NCI-H82 treated with DMSO at 0.1 percent for 48 hours (cell line): ENCODE results near the gene PITPNM1.

Experiments used
- DNase-seq: peaks from one replicate; lab custom pipeline; 2025; ENCODE audit not compliant: unreplicated experiment; lab: John Stamatoyannopoulos, UW

Gene PITPNM1

DNA sequence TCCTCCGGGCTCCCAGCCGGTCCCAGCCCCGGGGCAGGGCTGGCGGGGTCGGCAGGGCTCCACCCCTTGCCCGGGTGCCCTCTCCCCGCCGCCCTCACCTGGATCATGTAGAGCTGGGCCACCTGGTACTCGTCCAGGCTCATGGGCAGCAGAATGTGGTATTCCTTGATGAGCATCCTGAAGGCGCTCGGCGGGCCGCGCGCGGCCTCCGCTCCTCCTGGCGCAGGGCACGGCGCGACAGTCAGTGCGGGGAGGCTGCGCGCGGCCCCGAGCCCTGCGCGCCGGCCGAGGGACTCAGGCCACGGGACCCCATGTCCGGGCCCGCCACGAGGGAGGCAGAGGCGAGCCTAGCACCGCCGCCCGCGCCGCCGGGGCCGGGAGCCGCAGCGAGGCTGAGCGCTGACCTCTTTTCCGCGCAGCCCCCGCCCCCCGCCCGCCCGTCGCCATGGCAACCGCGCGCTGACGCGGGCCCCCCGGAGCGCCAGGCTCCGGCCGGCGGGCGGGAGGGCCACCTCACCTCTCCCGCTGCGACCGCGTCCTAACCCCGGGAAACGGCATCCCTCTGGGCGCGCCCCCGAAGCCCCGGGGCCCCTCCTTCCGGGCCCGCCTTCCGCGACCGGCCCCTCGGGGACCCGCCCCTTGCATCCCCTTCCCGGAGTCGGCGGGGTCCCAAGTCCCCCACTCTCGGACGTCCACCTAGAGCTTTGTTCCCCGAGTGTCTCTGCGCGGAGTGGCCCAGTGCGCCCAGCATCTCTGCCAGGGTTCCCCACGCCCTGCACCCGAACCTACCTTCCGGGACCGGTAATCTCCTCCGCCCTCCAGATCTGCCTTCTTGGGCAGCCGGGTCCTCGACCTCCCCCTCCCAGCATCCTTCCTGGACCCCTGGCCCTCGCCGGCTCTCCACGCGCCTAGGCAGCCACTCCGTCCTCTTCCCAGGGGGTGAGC lies 886 bp downstream of the PITPNM1 start:
- no peak for DNase-seq

DNA sequence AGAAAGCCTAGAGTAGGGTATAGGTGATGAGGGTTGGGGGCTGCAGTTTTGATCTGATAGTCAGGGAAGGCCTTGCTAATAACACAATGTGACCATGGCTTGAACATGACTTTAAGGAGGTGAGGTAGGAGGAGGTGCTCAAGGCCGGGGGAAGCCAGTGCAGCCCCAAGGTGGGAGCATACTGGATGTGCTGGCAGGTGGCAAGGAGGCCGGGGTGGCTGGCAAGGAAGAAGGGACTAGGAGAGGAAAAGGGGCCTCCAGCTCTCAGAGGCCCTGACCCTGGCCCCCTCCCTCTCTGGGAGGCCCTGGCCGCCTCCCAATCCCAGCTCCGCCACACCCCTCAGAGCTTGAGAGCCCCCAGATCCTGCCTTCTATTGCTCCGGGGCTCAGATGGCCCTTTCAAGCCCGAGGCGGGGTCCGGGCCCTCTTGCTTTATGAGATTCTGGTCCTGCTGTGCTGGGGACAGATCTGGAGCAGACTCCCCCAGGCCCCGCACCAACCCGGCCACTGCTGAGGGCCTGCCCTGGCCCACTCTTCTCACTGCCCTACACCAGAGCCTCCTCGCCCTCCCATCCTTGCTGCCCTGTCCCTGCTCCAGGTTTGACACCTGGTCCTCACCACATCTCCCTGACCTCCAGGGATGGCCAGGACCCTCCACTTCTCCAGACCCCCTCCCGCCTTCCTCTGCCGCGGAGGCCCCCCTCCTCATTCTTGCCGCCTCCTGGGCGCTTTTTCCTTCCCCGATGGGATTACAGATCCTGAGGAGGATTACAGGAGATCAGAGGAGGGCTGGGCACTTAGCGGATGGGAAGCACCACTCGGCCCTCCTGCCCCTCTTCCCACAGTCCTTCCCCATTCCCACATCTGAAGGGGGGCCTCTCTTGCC lies 1.8 kb downstream of the PITPNM1 start:
- DNase-seq: peak; percentile 58

DNA sequence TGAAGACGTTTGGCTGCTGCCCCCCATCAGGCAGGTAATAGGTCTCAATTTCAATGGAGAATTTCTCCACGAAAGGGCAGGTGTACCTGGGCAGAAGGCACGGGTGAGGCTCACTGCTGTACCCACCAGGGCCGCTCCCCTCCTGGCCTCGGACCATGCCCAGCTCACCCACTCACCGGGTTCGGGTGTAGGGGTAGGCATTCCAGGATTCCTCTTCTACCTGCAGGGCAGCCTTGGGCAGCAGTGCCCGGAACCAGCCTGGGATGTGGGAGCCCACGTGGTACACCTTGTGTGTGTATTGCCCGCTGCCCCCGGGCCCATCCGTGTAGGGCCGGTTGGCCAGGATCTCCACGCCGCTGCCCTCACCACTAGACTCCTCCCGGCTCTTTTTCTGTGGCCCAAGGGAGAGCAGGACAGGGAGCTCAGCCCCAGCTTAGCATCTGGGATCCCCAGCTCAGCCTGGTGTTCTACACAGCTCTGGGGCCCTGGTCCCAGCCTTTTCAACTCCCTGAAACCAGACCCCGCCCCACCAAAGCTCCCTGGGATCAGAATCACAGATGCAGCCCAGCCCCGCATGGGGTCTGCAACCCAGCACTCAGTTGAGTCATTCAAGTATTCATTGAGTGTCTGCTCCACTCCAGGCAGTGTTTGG lies 2.7 kb downstream of the PITPNM1 start:
- DNase-seq: no peak

DNA sequence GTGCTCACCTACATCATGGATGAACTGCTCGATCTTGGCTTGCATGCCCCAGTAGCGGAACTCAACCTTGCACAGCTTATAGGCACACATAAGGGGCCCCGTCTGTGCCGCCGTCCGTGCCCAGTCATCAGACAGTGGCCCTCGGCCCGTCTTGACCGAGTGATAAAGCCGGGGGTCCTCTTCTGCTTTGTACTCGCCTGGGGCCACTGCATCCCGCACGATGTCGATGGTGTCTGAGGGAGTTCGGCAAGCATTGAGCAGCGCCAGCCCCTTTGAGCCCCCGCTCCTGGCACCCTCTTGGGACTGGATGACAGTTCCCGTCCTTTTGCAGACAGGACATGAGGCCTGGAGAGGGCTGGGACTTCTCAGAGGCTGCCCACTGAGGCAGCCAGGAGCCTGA lies 3.3 kb downstream of the PITPNM1 start:
- no peak for DNase-seq

DNA sequence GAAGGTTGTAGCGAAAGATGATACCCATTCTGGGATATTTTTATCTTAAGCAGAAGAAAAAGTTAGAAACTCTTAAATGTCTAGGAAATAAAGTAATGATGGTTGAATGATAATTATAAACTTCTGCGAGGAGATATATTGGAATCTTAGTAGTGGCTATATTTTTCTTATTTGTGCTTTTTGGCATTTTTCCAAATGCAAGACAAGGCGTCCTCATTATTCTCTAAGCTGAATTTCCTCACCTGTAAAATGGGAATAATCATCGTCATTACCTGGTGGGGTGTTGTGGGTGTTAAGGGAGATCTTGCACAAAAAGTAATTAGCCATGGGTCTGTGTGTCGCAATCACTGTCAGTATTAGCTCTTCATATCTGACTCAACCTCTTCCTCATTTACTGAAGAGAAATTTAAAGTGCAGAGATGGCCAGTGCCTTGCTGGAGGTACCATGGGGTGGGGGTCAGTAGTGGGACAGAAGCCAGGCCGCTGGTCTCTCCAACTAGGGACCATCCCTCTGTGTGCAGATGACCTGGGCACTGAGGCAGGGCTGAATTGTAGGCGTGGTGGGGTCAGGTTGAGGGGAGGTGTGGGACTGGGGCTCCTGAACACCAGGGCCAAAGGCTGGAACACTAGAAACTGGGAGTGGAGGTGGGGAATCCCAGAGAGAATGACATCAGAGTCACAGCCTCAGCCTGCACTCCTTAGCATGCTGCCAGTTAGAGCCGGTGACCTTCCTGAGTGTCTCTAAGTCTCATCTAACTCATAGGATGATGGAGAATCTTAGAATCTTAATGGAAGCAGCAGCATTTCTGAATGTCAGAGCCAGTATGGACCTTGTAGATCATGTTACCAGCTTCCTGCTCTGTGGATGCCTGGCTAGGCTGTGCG lies 4.1 kb downstream of the PITPNM1 start:
- DNase-seq: no peak

DNA sequence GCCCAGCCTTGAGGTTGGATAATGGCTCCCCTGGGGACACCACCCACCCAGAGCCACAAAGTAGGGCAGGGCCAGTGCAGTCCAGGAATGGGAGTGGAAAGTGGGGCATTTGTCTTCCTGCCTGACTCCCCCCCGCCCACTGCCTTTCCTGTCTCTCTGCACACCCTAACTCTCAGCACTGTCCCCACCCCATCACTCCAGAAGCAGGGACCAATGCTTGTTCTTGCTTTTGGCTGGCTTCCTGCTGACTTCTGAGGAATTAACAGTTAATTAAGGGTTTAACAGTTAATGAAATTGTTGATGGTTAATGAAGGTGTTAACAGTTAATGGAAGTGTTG lies 4.7 kb downstream of the PITPNM1 start:
- no peak for DNase-seq

DNA sequence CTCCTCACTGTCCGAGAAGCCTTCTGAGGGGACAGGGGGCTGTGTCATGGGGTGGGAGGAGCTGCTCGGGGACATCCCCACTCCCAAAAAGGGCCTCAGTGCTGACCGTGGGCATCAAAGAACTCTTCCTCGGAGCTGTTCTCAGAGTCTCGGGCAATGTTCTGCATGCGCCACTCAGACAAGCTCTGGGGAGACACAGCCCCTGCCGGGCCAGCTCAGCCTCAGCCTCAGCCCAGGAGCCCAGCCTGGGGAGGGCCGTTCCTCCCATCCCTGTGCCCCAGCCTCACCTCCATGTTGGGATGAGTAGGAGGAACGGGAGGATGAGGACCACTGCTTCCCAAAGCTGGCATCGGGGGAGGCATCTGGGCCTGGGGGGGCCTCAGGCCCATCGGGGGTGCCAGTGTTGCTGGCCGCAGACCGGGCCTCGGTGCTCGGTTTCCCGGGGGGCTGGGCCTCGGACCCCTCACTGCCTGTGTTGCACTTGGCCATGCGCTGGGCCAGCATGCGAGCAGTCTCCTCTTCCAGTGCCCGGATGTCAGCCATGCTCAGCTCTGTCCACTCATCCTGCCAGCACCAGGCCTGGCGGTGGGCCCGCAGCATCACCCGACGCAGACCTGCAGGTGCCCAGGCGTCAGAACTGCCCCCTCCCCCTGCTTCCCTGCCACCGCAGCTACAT lies 5.2 kb downstream of the PITPNM1 start:
- no peak for DNase-seq

DNA sequence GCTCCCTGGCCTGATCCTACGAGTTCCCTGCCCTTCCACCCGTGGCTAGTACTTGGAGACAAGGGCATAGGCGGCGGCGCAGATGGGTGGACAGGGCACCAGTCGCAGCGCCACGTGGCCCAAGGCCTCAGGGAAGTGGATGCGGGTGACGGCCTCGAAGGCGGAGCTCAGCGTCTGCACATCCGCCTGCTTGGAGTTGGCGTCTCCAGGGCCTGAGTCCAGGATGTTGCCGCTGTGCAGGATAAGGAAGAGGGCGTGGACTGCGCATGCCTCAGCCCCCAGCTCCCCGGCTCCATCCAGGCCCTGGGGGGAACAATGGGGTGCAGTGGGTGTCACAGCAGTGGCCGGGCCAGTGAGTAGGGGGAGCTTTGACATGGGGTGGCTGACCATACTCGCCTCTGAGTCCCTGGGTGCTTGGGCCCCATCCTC lies 6.6 kb downstream of the PITPNM1 start:
- DNase-seq: no peak

DNA sequence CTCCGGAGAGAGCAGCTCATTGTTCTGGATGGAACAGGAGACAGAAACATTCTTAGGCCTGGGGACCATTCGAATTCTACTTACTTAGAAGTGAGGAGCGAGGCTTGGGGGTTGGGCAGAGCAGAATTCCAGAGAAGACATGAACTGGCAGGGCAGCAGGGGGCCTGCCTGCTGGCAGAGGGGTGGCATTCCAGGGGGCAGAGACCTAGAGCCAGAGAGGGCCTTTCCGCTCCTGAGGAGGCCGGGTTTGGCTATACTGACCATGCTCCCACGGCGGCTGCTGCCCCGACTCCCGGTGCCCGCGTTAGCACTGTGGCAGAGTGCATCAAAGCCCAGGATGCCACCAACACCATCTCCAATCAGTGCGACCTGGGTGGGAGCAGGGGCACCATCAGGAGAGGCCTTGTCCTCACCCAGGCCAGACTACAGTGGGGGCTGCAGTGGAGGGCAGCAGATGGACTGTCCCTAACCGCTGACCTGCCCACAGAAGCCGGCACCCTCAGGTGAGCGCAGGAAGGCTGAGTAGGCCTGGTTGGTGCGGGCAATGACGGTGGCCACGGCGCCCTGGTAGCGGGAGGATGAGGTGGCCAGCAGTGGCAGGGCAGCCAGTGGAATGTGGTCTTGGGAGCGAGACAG lies 7.4 kb downstream of the PITPNM1 start:
- DNase-seq: no peak

DNA sequence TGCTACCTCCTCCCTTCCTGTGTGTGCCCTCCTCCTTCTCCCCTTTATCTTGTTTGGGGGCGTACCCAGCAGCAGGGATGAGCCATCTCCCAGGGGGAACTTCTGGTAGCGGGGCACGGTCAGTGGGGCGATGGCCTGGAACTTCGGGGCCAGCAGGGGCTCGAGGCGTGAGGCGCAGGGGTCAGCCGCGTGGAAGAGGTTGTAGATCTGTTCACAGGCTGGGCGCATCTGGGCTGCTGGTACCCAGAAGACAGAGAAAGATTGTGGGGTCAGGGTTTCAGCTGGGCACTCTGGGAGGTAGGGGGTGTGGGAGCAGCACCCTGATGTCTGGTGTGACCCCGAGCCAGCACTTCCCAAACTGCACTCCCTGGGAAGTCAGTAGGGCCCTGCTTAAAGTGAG lies 9.1 kb downstream of the PITPNM1 start:
- DNase-seq: no peak

DNA sequence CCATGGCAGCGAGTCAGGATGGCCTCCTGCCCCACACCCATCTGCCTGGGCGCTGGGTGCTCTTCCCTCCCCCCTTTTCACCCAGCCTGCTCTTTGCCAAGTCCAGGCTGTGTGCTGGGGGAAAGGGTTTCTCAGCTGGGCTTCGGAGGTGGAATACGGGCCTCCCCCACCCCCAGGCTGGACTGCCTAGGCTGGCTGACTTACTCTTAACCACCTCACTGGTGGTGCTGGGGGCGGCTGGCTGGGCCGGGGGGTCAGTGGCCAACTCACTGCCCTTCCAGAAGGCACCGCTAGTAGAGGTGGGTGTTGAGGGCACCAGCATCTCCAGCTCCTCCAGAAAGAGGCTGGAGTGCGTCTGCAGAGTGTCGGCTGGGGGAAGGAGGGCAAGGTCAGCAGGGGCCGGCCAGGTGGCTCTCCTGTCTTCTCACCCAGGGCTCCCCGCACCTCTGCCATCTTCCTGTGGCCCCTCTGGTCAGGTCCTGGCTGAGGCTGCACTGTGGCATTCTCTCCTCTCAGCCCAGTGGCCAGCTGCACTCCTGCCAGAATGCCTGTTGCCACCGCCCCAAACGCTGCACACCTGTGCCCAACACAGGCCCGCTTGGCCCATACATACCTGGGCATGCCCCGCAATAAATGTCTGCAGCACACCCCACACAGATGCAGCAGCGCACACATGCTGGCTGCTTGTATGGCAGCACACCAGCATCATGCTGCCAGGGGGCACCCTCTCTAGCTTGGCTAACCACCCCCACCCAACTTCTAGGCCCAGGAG lies 9.7 kb downstream of the PITPNM1 start:
- no peak for DNase-seq

DNA sequence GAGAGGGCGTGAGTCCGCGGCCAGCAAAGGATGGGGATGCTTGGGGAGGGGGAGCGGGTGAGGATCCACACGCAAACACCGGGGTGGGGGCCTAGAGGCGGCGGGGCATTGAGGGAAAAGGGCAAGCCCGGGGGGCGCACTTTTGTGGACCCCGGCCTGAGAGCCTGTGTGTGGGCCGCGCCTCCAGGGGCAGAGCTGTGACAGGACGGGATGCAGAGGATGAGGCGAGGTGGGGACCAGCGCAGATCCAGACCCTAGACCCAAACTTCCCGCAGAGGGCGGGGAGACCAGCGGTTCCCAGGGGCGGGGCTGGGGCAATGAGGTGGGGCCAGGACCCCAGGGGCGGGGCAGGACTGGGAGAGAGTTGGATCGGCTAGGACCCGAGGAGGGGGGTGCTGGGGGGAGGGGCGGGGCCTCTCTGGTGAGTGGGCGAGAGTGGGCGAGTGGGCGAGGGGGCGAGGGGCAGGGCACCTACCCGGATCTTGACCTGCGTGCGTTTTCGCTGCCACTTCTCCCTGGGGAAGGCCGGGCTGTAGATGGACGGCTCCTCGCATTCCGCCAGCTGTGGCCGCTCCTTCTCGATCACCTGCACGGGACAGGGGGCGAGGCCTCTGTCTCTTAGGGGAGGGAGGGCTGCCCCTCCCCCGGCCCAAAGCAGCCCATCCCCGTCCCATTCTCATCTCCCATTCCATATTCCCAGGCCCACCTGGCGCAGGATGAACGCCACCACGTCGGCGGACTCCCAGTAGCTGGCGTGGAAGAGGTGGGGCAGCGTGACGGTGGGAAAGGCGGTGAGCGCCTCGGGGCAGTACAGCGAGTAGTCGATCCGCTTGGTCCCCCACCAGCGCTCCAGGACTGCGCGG lies 10.6 kb downstream of the PITPNM1 start:
- no peak for DNase-seq

DNA sequence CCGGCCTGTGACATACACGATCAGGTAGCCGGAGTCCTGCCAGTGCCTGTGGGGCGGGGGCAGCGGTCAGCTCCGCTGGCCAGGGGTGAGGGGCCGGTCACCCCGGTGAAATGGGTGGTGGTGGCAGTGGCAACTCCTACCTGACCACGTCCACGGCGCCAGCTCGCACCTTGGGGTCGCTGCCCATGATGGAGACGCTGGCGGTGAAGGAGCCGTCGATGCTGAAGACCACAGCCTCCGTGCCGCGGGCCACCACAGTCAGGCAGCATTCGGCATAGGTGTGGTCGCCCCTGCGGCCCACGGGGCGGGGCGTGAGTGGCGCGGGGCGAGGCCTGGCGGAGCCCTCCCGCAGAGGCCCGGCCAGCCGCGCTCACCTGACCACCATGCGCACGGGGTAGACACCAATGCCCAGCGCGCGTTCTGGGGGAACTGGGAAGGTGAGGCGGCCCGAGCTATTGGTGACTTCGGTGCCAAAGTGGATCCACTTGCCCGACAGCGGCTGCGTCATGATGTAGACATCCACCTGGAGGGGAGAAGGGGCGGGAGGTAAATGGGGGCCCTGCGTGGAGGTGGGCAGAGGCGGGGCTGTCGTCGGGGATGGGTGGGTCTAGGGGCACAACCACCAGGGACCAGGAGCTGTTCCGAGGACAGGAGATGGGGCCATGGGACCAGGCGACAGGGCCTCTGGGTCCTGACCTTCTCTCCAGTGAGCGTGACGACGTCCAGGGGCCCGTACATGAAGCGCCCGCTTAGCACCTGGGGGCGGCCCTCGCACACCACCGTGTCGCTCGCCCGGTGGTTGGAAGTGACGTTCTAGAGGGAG lies 11.4 kb downstream of the PITPNM1 start:
- no peak for DNase-seq

DNA sequence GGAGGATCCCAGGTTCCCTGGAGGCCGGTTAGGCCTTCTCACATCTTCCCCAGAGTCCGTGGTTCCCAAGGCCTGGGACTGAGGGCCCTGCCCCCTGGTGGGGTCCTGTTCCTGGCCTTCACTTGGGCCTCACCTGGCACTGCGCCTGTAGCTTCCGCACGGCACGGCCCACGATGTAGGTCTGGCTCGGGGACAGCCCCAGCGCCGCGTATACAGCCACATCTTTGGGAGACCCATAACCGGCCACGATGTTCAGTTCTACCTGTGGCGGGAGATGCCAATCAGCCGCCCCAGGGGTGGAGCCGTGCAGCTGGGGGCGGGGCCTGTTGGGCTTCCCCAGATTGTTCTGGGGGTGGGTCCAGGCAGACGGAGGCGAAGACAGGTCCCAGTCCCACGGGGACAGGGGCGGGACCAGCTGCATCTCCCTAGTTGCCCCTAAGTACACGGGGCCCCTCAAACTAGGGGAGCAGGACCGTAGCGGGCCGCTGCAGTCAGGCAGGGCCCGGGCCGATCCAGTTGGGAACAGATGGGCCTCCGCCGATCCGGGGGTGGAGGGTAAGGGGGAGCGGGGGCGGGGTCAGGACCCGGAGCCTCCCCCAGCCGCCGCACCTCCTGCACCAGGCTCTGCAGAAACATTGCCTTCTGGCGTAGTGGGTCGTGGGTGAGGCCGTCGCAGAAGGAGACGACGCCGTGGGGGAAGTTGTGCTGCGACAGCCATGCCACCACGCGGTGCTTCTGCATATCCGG lies 12.2 kb downstream of the PITPNM1 start:
- DNase-seq: no peak

DNA sequence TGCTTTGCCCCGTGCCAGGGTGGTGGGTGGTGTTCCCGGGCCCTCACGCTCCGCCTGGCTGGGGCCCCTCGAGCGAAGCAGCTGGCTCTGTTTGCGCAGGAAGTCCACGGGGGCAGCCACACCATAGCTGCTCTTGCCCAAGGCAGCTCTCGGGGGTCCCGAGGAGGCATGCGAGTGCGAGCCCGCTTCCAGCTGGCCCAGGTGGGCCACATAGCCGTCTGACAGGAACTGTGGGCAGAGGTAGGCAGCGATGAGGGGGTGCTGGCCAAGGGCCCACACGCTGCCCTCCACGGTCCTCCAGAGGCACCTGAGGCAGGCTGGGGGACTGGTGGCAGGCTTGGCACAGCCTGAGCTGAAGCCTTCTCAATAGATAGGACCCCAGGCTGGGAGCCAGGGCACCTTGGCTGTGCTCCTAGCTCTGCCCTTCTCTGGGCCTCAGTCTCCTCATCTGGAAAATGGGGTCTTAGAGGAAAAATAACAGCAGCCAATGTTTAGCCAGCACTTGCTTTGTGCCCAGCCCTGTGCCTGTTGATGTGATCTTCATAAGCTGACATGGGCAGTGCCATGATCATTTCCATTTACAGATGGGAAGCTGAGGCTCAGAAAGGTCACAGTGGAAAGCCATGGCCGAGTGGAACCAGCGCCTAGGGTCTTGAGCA lies 13.0 kb downstream of the PITPNM1 start:
- no peak for DNase-seq
